GM21423 (cell line): Measurements from ENCODE around the gene ACADVL.
A peak's percentile ranks its signal among the peaks of the same experiment; 100 is the strongest.

Source experiments
- ATAC-seq: cut with Tn5 transposase; IDR thresholded peaks from one replicate; pipeline ENCODE4 v1.9.1; 2021; ENCODE audit warnings: mild to moderate bottlenecking, moderate library complexity; ENCODE audit not compliant: unreplicated experiment

ACADVL gene

DNA sequence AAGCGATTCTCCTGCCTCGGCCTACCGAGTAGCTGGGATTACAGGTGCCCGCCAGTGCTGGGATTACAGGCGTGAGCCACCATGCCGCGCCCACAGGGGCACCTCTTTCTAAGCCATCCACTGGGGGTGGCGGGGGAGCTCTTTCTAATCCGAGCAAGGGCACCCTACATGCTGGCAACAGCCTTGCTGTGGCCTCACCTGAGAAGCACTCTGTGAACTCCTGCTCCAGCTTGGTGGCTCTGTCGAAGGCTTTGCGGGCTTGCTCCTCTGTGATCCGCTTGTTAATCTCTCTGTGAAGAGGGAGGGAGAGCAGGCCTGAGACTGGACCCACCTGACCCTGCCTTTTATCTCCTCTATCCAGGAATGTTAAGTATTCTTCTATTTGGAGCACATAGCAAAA is 28.7 kb upstream of the ACADVL start:
- ATAC-seq: no peak

- ATAC-seq: no peak
Observed at GRCh38 chr17:7191571-7192270, 28.0 kb upstream of the ACADVL start.

DNA sequence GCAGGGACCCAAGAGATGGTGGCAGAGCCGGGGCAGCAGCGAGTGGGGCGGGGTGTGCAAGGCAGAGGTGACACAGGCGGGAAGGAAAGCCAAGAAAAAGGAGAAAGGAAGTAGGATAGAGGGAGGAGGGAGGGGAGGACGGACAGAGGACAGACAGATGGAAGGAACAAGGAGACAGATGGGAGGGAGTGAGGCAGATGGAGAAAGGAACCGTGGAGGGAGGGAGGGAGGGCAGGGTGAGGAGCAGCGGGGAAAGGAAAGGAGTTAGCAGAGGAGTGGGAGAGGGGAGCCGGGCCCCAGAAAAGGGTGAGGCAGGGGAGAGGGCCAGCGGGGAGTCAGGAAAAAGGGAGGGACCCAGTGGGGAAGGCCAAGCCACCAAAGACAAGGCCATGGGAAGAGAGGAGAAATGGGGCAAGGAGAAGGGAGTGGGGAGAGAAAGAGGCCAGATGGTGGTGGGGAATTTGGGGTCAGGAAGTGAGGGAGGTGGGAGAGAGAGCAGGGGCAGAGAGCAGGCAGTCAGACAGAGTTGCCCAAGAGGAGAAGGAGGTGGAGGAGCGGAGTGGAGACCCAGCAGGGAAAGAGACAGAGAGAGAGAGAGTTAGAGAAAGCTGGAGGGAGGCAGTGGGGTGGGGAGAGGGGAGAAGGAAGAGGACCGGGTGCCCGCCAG is 27.3 kb upstream of the ACADVL start:
- ATAC-seq: no peak

DNA sequence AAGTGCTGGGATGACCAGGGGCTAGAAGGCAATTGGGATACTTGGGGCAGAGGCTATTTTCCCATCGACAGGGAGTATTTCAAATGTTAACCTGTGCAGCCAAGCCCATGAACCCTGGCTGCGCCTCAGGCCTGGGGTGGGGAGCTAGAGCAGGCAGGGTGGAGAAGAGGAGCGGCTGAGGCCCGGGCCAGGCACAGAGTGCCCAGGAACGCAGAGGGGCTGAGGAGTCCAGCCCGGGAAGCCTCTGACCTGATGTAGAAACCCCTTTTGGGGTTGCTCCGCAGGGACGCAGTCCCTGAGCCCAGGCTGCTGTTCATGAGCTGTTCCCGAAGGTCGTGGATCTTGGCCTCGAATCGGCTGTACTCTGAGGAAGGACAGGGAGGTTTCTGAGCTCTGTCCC is 23.8 kb upstream of the ACADVL start:
- ATAC-seq: no peak

GRCh38 chr17:7196651-7197401 is 22.9 kb upstream of the ACADVL start:
- ATAC-seq: no peak

DNA sequence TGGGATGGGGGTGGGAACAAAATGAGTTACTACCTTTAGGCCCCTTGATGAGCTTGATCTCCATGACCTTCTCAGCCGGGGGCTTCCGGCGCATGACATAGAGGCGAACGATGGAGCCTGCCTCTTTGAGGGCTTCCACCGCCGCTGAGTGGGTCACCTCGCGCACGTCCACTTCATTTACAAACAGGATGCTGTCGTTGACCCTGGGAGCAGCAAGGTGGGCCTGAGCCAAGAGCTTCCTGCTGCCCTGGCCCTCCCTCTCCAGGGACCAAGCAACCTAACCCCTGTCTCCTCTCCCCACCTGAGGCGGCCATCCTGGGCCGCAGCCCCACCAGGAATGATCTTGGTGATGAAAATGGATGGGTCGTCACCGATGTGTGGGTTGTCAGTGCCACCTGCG is 16.3 kb upstream of the ACADVL start:
- no peak for ATAC-seq

DNA sequence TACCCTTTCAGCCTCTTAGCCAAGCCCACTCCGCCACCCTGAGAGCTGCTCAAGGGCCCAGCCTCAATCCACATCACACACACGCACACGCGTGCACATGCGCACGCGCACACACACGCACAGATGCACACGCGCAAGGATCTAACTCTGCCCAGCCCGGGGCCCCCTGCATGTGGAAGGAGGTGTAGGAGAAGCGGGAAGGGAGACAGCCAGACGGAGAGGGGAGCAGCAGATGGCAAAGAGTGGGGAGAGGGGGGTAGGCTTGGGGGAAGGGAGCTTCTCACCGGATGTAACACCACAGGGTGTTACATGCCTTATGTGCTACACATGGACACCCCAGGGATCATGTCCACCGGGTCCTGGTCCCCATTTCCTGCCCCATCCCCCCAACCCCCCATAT is 15.4 kb upstream of the ACADVL start:
- no peak for ATAC-seq

DNA sequence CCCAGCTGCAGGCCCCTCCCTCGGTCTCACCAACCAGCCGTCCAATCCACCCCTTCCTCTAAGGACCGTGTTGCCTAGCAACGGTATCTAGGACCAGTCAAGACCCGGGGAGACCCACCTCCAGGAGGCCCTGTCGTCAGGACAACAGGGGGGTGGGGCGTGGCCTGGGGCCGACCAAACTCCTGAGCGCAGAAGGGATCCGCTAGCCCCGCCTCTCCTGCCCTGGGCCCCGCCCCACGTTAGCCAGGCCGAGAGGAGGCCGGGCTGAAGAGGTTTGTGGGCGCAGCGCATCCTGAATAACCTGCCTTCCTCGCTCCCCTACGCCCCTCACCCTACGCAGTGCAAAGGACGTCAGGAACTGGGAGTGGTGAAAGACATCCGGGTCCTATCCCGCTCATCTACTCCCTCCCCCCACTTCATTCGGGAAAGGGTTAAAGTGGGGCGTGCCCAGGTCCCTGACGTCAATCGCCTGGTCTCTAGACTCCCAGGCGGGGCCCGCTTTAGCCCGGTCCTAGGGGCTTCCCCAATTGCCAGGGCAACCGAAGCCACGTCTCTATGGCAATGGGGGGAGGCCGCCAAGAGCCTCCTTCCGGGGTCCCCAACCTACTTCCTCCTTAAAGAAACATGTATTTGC is 14.8 kb upstream of the ACADVL start:
- ATAC-seq: peak; percentile 80

- ATAC-seq: no peak
Observed at GRCh38 chr17:7205561-7205960, 14.2 kb upstream of the ACADVL start.

DNA sequence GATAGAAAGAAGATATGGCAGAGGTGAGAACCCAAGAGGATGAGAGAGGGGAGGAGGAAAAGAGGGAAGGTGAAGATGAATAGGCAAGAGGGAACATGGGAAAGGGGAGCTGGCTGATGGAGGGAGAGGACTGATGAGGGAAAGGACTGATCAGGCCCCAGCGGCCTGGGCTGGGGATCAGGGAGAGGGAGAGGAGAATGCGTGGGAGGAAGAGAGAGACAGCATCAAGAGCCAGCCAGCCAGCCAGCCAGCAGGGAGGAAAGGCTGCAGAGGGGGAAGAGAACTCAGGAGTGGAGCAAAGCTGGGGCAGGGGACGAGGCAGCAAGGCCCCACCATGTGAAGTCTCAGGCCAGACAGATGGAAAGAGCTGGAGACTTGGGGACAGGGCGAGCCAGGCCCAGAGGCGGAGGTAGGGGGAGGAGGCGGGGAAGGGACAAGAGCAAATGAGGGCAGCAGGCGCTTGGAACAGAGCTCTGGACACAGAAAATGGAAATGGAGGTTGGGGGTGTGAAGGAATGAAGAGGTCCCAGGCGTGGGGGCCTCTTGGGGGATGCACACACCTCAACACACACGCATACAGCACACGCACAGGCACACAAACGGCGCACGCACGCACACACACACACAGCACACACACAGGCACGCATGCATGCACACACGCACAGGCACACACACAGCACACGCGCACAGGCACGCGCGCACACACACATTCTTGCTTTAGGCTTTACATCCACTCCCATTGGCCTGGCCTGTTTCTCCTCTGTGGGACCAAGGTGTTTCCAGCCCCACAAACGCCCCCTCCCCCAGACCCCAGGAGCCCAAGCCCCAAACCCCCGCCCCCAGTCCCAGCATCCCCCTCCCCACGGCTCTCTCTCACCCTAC is 12.4 kb upstream of the ACADVL start:
- no peak for ATAC-seq

GRCh38 chr17:7208027-7208571 is 11.6 kb upstream of the ACADVL start:
- no peak for ATAC-seq

- no peak for ATAC-seq
Observed at GRCh38 chr17:7208754-7209460, 10.8 kb upstream of the ACADVL start.

DNA sequence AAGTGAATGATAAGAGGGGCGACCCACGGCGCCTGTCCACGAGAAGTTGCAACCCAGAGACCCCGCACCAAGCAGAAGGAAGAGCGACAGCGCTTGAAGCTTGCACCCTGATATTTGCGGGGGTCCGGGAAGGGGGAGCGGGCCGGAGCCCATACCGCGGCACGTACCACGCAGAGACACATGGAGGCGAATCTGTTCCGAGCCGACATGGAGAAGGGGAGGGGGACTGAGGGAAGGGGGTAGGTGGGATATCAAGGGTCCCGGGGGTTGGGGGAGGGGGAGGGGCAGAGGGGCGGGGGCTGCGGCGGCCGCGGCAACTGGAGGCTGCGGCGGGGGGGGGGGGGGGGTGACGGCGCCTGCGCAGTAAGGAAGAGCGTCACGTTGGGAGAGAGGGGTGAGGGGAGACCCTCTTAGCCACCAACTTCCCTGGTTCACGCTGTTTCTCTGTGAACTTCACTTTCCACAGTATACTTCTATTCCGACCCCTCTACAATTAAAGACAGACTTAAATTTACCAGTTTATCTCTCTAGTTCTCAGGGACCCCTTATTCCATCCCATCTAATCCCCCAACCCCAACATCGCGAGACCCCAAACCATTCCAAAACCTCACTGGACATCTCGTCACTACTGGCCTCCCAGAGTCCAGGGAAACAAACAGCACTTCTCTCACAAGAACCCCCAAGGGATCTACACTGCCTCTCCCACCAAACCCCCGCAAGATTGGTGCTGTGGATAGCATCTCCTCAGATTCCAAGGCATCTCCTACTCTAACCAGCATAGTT is 8.1 kb upstream of the ACADVL start:
- no peak for ATAC-seq

DNA sequence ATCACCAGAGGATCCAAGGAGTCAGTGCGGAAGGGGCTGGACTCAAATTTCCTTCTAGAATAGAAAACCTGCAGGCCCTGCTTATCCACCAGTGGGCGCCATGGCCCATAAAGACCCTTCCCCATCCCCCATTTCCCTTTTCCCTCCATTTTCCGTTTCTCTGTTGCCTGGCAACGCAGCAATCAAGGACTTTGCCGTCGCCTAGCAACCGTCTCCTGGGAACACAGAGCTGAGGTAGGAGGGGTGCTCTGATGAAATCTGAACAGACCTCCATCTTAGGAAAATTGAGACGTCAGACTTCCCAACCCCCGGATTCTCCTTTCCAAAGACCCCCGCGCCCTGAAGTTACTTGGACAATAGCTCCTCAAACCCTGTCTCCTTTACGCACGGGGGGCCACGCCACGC is 5.8 kb upstream of the ACADVL start:
- ATAC-seq: peak; percentile 4

- peak; percentile 79 for ATAC-seq
Observed at GRCh38 chr17:7214300-7215135, 5.2 kb upstream of the ACADVL start.

- ATAC-seq: no peak
Observed at GRCh38 chr17:7215136-7215638, 4.6 kb upstream of the ACADVL start.

GRCh38 chr17:7215652-7216180 is 4.0 kb upstream of the ACADVL start:
- ATAC-seq: no peak
